HepG2 (cell line): ENCODE data around the gene ARIH1. TPM values are rescaled to one million over a fixed set of nuclear protein-coding genes. Genes with fewer than 3 reads are reported as not detected.
"Not testable (repeated sequence)": the region's sequence is repeated elsewhere in the genome, so short reads cannot be mapped to it uniquely, and the experiment has no call there.

ENCODE experiments used
- ATAC-seq: fragments of 200-7000 bp; cut with Tn5 transposase; 3 replicates; pipeline ENCODE4 v1.9.1; 2020; ENCODE audit warnings: mild to moderate bottlenecking, moderate library complexity
- BruUV-seq: library from RNA; stranded (reverse); fragments of 400-500 nt; replicated peaks from 2 replicates; lab custom pipeline; 2021; lab: Mats Ljungman, UMichigan
- CTCF ChIA-PET: fragments of 300-600 bp; formaldehyde crosslinking; extraction: SDS; loops from one replicate; lab custom pipeline; 2021; ENCODE audit warnings: low total read pairs, inconsistent platforms, low intra/inter-chr PET ratio; lab: Yijun Ruan, JAX
- POLR2A ChIA-PET: fragments of 350-600 bp; sonication (Branson Sonifier 250); formaldehyde crosslinking; loops from one replicate; lab custom pipeline; 2020; ENCODE audit warnings: antibody characterized with exemption, inconsistent platforms; lab: Yijun Ruan, JAX
- DNase-seq: peaks from one replicate; pipeline ENCODE4 v3.0.0-alpha.2; 2015; ENCODE audit warnings: low spot score
- FAIRE-seq: peaks from 3 replicates; lab custom pipeline; 2011; peaks lifted over from hg19 to GRCh38; lab: Jason Lieb, UNC
- H2AFZ ChIP-seq: one replicate; pipeline ENCODE4 v1.6.1; 2011; ENCODE audit warnings: low read length, inconsistent platforms
- H3K27ac ChIP-seq: fragments of 300-600 bp; 3 replicates; pipeline ENCODE4 v1.8.0; 2011; ENCODE audit warnings: mixed run types, mild to moderate bottlenecking, mixed read lengths, low read length, inconsistent platforms; ENCODE audit not compliant: insufficient read depth; ENCODE audit errors: extremely low read length
- H3K27me3 ChIP-seq, 2 experiments: fragments of 200-600 bp in 1 of 2; 2 replicates in 1 of 2; 3 replicates in 1 of 2; pipeline versions ENCODE4 v1.6.0 to v1.8.0; 2011; ENCODE audit warnings: low read length in 2 of 2, mild to moderate bottlenecking in 2 of 2, moderate library complexity in 2 of 2, inconsistent platforms in 1 of 2; ENCODE audit not compliant: insufficient read depth in 2 of 2, control insufficient read depth in 1 of 2
- H3K36me3 ChIP-seq, 2 experiments: fragments of 200-600 bp in 1 of 2; replicated peaks in 1 of 2; 2 replicates in 1 of 2; 3 replicates in 1 of 2; pipeline versions ENCODE4 v1.5.1 to v1.8.0; 2011; ENCODE audit warnings: low read length in 2 of 2, inconsistent platforms in 1 of 2; ENCODE audit not compliant: insufficient read depth in 2 of 2, control insufficient read depth in 1 of 2
- H3K4me1 ChIP-seq: 2 replicates; pipeline ENCODE4 v1.5.1; 2012; ENCODE audit warnings: low read length, inconsistent platforms; ENCODE audit not compliant: insufficient read depth
- H3K4me2 ChIP-seq: 2 replicates; pipeline ENCODE4 v1.6.0; 2011; ENCODE audit warnings: low read depth, low read length, inconsistent platforms
- H3K4me3 ChIP-seq, 3 experiments: fragments of 200-600 bp in 1 of 3; sonication (generic), shearing (Covaris generic) in 1 of 3; replicated peaks in 1 of 3; 2 replicates each; pipeline ENCODE4 v1.5.1; 2011 to 2016; ENCODE audit warnings: low read length in 3 of 3, inconsistent platforms in 2 of 3, low read depth in 2 of 3, mild to moderate bottlenecking in 2 of 3, control low read depth in 1 of 3, mixed read lengths in 1 of 3; ENCODE audit not compliant: insufficient read depth in 1 of 3
- H3K79me2 ChIP-seq: one replicate; pipeline ENCODE4 v1.6.1; 2011; ENCODE audit warnings: low read length, inconsistent platforms; ENCODE audit not compliant: insufficient read depth
- H3K9ac ChIP-seq: 2 replicates; pipeline ENCODE4 v1.6.0; 2011; ENCODE audit warnings: mild to moderate bottlenecking, low read depth, low read length, inconsistent platforms; ENCODE audit not compliant: insufficient read depth
- H3K9me3 ChIP-seq: 2 replicates; pipeline ENCODE4 v1.5.1; 2012; ENCODE audit warnings: mild to moderate bottlenecking, low read length
- H4K20me1 ChIP-seq: 2 replicates; pipeline ENCODE4 v1.6.0; 2011; ENCODE audit warnings: inconsistent platforms, mild to moderate bottlenecking, low read length, moderate library complexity; ENCODE audit not compliant: insufficient read depth
- ARNTL ChIP-seq: sonication (generic); formaldehyde crosslinking; IDR thresholded peaks from 2 replicates; pipeline ENCODE4 v1.4.0; 2020; ENCODE audit warnings: mild to moderate bottlenecking, missing genetic modification reagents
- MYNN ChIP-seq: sonication (generic); formaldehyde crosslinking; IDR thresholded peaks from 2 replicates; pipeline ENCODE4 v1.4.0; 2020; ENCODE audit warnings: mild to moderate bottlenecking, low read depth, missing genetic modification reagents
- ZNF136 ChIP-seq: sonication (generic); formaldehyde crosslinking; IDR thresholded peaks from 2 replicates; pipeline ENCODE4 v1.8.1; 2022; ENCODE audit warnings: low read depth, mild to moderate bottlenecking, moderate library complexity, missing genetic modification reagents
- WGBS: methylation state at CpG from one replicate; pipeline ENCODE4 v1.1.6; 2017; ENCODE audit warnings: low lambda C conversion rate; 5-methylcytosine and 5-hydroxymethylcytosine counted together
- in situ Hi-C: cut with HindIII; loops from 2 replicates; pipeline ENCODE4 v1.10.0; 2017; ENCODE audit warnings: low pct_unique_long_range_greater_than_20kb; ENCODE audit not compliant: extremely low pct_ligation_motif_present
- intact Hi-C: fragments of 100-400 bp; cut with micrococcal nuclease; formaldehyde crosslinking; loops from one replicate; pipeline ENCODE4 v1.10.0; 2022; ENCODE audit not compliant: unreplicated experiment
- polyA plus RNA-seq, 8 experiments: library from polyadenylated mRNA; depleted of rRNA in 3 of 8; stranded (reverse) in 7 of 8; unstranded in 1 of 8; fragments of >200 nt; fragmentation: Illumina TruSeq in 4 of 8; extraction: Trizol in 4 of 8; gene quantifications; 2 replicates each; pipeline versions ENCODE4 v1.2.1 to v1.2.3, GENCODE V29; 2011 to 2016; ENCODE audit warnings: low read depth in 4 of 8, missing spikeins in 1 of 8, mixed read lengths in 1 of 8; ENCODE audit not compliant: insufficient read depth in 1 of 8
- total RNA-seq, 5 experiments: library from RNA; depleted of rRNA; stranded (reverse); fragments of >200 nt; fragmentation: Illumina TruSeq; extraction: Trizol; gene quantifications; 2 replicates each; pipeline ENCODE4 v1.2.3, GENCODE V29; 2016; ENCODE audit warnings: low read depth in 1 of 5

The ARIH1 gene
- total and polyA plus RNA-seq, 2 of the 13 experiments (the other 11 are each of a cell fraction or from before 2014, with no cell fraction given): 38.8 to 59.8 TPM

GRCh38 chr15:72437650-72438316, 36.3 kb upstream of the ARIH1 start:
- Histone ChIP-seq H3K4me1 (no peaks in the 10 kb centered on the region), H3K36me3 (no peaks in the 10 kb centered on the region), H2AFZ (no peak overlapping the region), H3K9ac (no peak overlapping the region), H3K27ac (no peak overlapping the region), H4K20me1 (no peaks in the 10 kb centered on the region), H3K79me2 (no peaks in the 10 kb centered on the region), H3K4me2 (no peak overlapping the region), H3K9me3 (peaks cover 12% of the 10 kb centered on the region), H3K4me3 (no peak overlapping the region), H3K27me3 (no peaks in the 10 kb centered on the region; a peak in 1 of 5 replicates)
- WGBS: 3% methylated on average over 1 of the region's 1 CpG
- no peak for TF ChIP-seq ARNTL (CRISPR knock-in tag)
- no peak for TF ChIP-seq MYNN (CRISPR knock-in tag)
- 0 out of 2 replicates have a peak, but pooled peaks have one; percentile 35 for TF ChIP-seq ZNF136
- in situ Hi-C loops (no loop called here), intact Hi-C loops (no loop called here)
- no peak for ATAC-seq
- POLR2A ChIA-PET: no interaction called here
- no TSS peak for BruUV-seq
- no peak for FAIRE-seq
- CTCF ChIA-PET: no interaction called here
- no peak for DNase-seq

GRCh38 chr15:72442848-72443247, 31.3 kb upstream of the ARIH1 start:
- in situ Hi-C loops, H3K27me3 ChIP-seq, H3K4me2 ChIP-seq, H3K4me3 ChIP-seq, H3K9me3 ChIP-seq, H3K36me3 ChIP-seq, H3K4me1 ChIP-seq, H4K20me1 ChIP-seq, ATAC-seq, BruUV-seq, H2AFZ ChIP-seq, H3K9ac ChIP-seq, H3K79me2 ChIP-seq, DNase-seq, H3K27ac ChIP-seq, CTCF ChIA-PET, POLR2A ChIA-PET, intact Hi-C loops, FAIRE-seq: not testable (repeated sequence)
- WGBS: 60% methylated on average over 5 of the region's 5 CpGs
